ENCODE data around the gene LRIG1. TPM values are rescaled to one million over a fixed set of nuclear protein-coding genes. Genes with fewer than 3 reads are reported as not detected.

LRIG1 gene
- total and polyA plus RNA-seq, 3 experiments from 2014 or later, result 37.9 to 47.9 (median 38.2) TPM

- Histone ChIP-seq H3K4me3 (ENCODE audit: low read length) (no peak overlapping the region), H3K9me3 (ENCODE audit: low read length) (no peaks in the 10 kb centered on the region), H3K36me3 (ENCODE audit: insufficient read depth, low read length) (no peaks in the 10 kb centered on the region), H3K27ac (ENCODE audit: low read depth, low read length) (no peak overlapping the region), H3K27me3 (ENCODE audit: insufficient read depth, low read length, poor library complexity, severe bottlenecking) (no peaks in the 10 kb centered on the region), H3K4me1 (ENCODE audit: insufficient read depth, low read length) (peaks cover 96% of the 10 kb centered on the region)
- Mint-ChIP-seq H3K36me3 (peaks cover 0 to 2% (median 0%) of the 10 kb centered on the region in 3 donors), H3K4me3 (peak overlapping the region in 2 of 7 donors; percentile 70 to 78), H3K27me3 (no peaks in the 10 kb centered on the region), H3K27ac (peak overlapping the region in 1 of 8 donors; percentile 16), H3K4me1 (peaks cover 76 to 97% (median 89%) of the 10 kb centered on the region in 3 donors), H3K9me3 (no peaks in the 10 kb centered on the region)
- DNase-seq, result no peak
- POLR2A ChIA-PET, result interaction anchor here (1.0 to 2.0 kb wide), 2 partner anchors 9 to 12 kb away, joined by 3 to 11 read pairs; no protein-coding TSS in a partner anchor
- CTCF ChIA-PET, result interaction anchor here (1.0 to 3.3 kb wide), 5 partner anchors 8 to 83 kb away, joined by 3 to 12 read pairs (median 4); partner anchors contain the start of gene LRIG1
These were observed 9.8 kb downstream of the LRIG1 start for GRCh38 chr3:66490984-66491383.

- no peak for DNase-seq
- Mint-ChIP-seq H3K9me3 (no peaks in the 10 kb centered on the region), H3K27ac (peak overlapping the region; percentile 16 to 91 (median 86)), H3K4me1 (peaks cover 75 to 97% (median 89%) of the 10 kb centered on the region in 3 donors), H3K27me3 (no peaks in the 10 kb centered on the region), H3K36me3 (peaks cover 0 to 4% (median 0%) of the 10 kb centered on the region in 3 donors), H3K4me3 (peak overlapping the region; percentile 32 to 81 (median 74))
- H3K4me3 ChIP-seq (ENCODE audit: low read length), result peak overlapping the region; percentile 19
- no peaks in the 10 kb centered on the region for H3K9me3 ChIP-seq (ENCODE audit: low read length)
- peaks cover 88% of the 10 kb centered on the region for H3K4me1 ChIP-seq (ENCODE audit: insufficient read depth, low read length)
- ChIA-PET POLR2A (interaction anchor here (1.0 to 2.0 kb wide), 2 partner anchors 9 to 12 kb away, joined by 3 to 11 read pairs; no protein-coding TSS in a partner anchor), CTCF (interaction anchor here (0.9 to 3.3 kb wide), 6 partner anchors 8 to 112 kb away, joined by 3 to 12 read pairs (median 4); no protein-coding TSS in a partner anchor)
- no peaks in the 10 kb centered on the region for H3K27me3 ChIP-seq (ENCODE audit: insufficient read depth, low read length, poor library complexity, severe bottlenecking)
- no peaks in the 10 kb centered on the region for H3K36me3 ChIP-seq (ENCODE audit: insufficient read depth, low read length)
- H3K27ac ChIP-seq (ENCODE audit: low read depth, low read length), result no peak overlapping the region
These were observed 10.6 kb downstream of the LRIG1 start for GRCh38 chr3:66490214-66490613.

GRCh38 chr3:66489581-66489980, 11.2 kb downstream of the LRIG1 start:
- Histone ChIP-seq H3K4me3 (ENCODE audit: low read length) (no peak overlapping the region), H3K27me3 (ENCODE audit: insufficient read depth, low read length, poor library complexity, severe bottlenecking) (no peaks in the 10 kb centered on the region), H3K9me3 (ENCODE audit: low read length) (no peaks in the 10 kb centered on the region), H3K27ac (ENCODE audit: low read depth, low read length) (no peak overlapping the region), H3K36me3 (ENCODE audit: insufficient read depth, low read length) (no peaks in the 10 kb centered on the region), H3K4me1 (ENCODE audit: insufficient read depth, low read length) (peaks cover 82% of the 10 kb centered on the region)
- POLR2A ChIA-PET, result interaction anchor here (2.0 kb wide), 1 partner anchor 10 kb away, joined by 11 read pairs; no protein-coding TSS in a partner anchor
- peak overlapping the region; percentile 16 to 91 (median 84) for H3K27ac Mint-ChIP-seq
- peak overlapping the region in 5 of 7 donors; percentile 30 to 81 (median 53) for H3K4me3 Mint-ChIP-seq
- no peaks in the 10 kb centered on the region for H3K27me3 Mint-ChIP-seq
- CTCF ChIA-PET, result interaction anchor here (0.9 to 3.3 kb wide), 6 partner anchors 8 to 111 kb away, joined by 3 to 12 read pairs (median 4); no protein-coding TSS in a partner anchor
- DNase-seq, result no peak
- H3K36me3 Mint-ChIP-seq, result peaks cover 0 to 4% (median 0%) of the 10 kb centered on the region in 3 donors
- peaks cover 69 to 95% (median 86%) of the 10 kb centered on the region in 3 donors for H3K4me1 Mint-ChIP-seq
- no peaks in the 10 kb centered on the region for H3K9me3 Mint-ChIP-seq

GRCh38 chr3:66489115-66489514, 11.7 kb downstream of the LRIG1 start:
- H3K27me3 Mint-ChIP-seq, result no peaks in the 10 kb centered on the region
- peak overlapping the region in 6 of 7 donors; percentile 16 to 81 (median 44) for H3K4me3 Mint-ChIP-seq
- Histone ChIP-seq H3K9me3 (ENCODE audit: low read length) (no peaks in the 10 kb centered on the region), H3K36me3 (ENCODE audit: insufficient read depth, low read length) (no peaks in the 10 kb centered on the region), H3K27ac (ENCODE audit: low read depth, low read length) (no peak overlapping the region), H3K4me3 (ENCODE audit: low read length) (no peak overlapping the region), H3K4me1 (ENCODE audit: insufficient read depth, low read length) (peaks cover 81% of the 10 kb centered on the region), H3K27me3 (ENCODE audit: insufficient read depth, low read length, poor library complexity, severe bottlenecking) (no peaks in the 10 kb centered on the region)
- no peak for DNase-seq
- peaks cover 69 to 95% (median 86%) of the 10 kb centered on the region in 3 donors for H3K4me1 Mint-ChIP-seq
- H3K9me3 Mint-ChIP-seq, result no peaks in the 10 kb centered on the region
- POLR2A ChIA-PET, result no interaction called here
- CTCF ChIA-PET, result interaction anchor here (3.3 kb wide), 1 partner anchor 16 kb away, joined by 12 read pairs; no protein-coding TSS in a partner anchor
- H3K27ac Mint-ChIP-seq, result peak overlapping the region; percentile 16 to 91 (median 84)
- H3K36me3 Mint-ChIP-seq, result peaks cover 0 to 6% (median 0%) of the 10 kb centered on the region in 3 donors

- Histone ChIP-seq H3K9me3 (ENCODE audit: low read length) (no peaks in the 10 kb centered on the region), H3K4me3 (ENCODE audit: low read length) (no peak overlapping the region), H3K36me3 (ENCODE audit: insufficient read depth, low read length) (no peaks in the 10 kb centered on the region), H3K27ac (ENCODE audit: low read depth, low read length) (no peak overlapping the region), H3K27me3 (ENCODE audit: insufficient read depth, low read length, poor library complexity, severe bottlenecking) (no peaks in the 10 kb centered on the region), H3K4me1 (ENCODE audit: insufficient read depth, low read length) (peaks cover 81% of the 10 kb centered on the region)
- Mint-ChIP-seq H3K9me3 (no peaks in the 10 kb centered on the region), H3K36me3 (peaks cover 0 to 6% (median 0%) of the 10 kb centered on the region in 3 donors), H3K27me3 (no peaks in the 10 kb centered on the region), H3K4me1 (peaks cover 71 to 95% (median 86%) of the 10 kb centered on the region in 3 donors), H3K27ac (peak overlapping the region in 5 of 8 donors; percentile 65 to 85 (median 80)), H3K4me3 (peak overlapping the region in 5 of 7 donors; percentile 27 to 59 (median 47))
- no peak for DNase-seq
- CTCF ChIA-PET, result no interaction called here
- POLR2A ChIA-PET, result no interaction called here
These were observed 12.3 kb downstream of the LRIG1 start for GRCh38 chr3:66488492-66488891.

- H3K27me3 ChIP-seq (ENCODE audit: insufficient read depth, low read length, poor library complexity, severe bottlenecking), result no peaks in the 10 kb centered on the region
- Mint-ChIP-seq H3K27me3 (no peaks in the 10 kb centered on the region), H3K9me3 (no peaks in the 10 kb centered on the region), H3K4me3 (peak overlapping the region in 2 of 7 donors; percentile 28 to 36), H3K36me3 (peaks cover 0 to 6% (median 0%) of the 10 kb centered on the region in 3 donors), H3K27ac (peak overlapping the region in 1 of 8 donors; percentile 12), H3K4me1 (peaks cover 69 to 93% (median 84%) of the 10 kb centered on the region in 3 donors)
- no peaks in the 10 kb centered on the region for H3K9me3 ChIP-seq (ENCODE audit: low read length)
- POLR2A ChIA-PET, result no interaction called here
- no peak for DNase-seq
- no peak overlapping the region for H3K4me3 ChIP-seq (ENCODE audit: low read length)
- CTCF ChIA-PET, result no interaction called here
- no peaks in the 10 kb centered on the region for H3K36me3 ChIP-seq (ENCODE audit: insufficient read depth, low read length)
- peaks cover 81% of the 10 kb centered on the region for H3K4me1 ChIP-seq (ENCODE audit: insufficient read depth, low read length)
- H3K27ac ChIP-seq (ENCODE audit: low read depth, low read length), result no peak overlapping the region
These were observed 13.4 kb downstream of the LRIG1 start for GRCh38 chr3:66487465-66487864.

GRCh38 chr3:66486646-66487045, 14.2 kb downstream of the LRIG1 start:
- DNase-seq, result no peak
- Histone ChIP-seq H3K9me3 (ENCODE audit: low read length) (no peaks in the 10 kb centered on the region), H3K27ac (ENCODE audit: low read depth, low read length) (no peak overlapping the region), H3K27me3 (ENCODE audit: insufficient read depth, low read length, poor library complexity, severe bottlenecking) (no peaks in the 10 kb centered on the region), H3K4me1 (ENCODE audit: insufficient read depth, low read length) (peaks cover 81% of the 10 kb centered on the region), H3K4me3 (ENCODE audit: low read length) (no peak overlapping the region), H3K36me3 (ENCODE audit: insufficient read depth, low read length) (no peaks in the 10 kb centered on the region)
- POLR2A ChIA-PET, result no interaction called here
- H3K27me3 Mint-ChIP-seq, result no peaks in the 10 kb centered on the region
- peak overlapping the region in 3 of 8 donors; percentile 35 to 49 (median 44) for H3K27ac Mint-ChIP-seq
- peaks cover 69 to 93% (median 76%) of the 10 kb centered on the region in 3 donors for H3K4me1 Mint-ChIP-seq
- no peaks in the 10 kb centered on the region for H3K9me3 Mint-ChIP-seq
- no peak overlapping the region for H3K4me3 Mint-ChIP-seq
- CTCF ChIA-PET, result interaction anchor here (1.4 kb wide), 1 partner anchor 78 kb away, joined by 4 read pairs; no protein-coding TSS in a partner anchor
- peaks cover 0 to 6% (median 0%) of the 10 kb centered on the region in 3 donors for H3K36me3 Mint-ChIP-seq

GRCh38 chr3:66486202-66486601, 14.6 kb downstream of the LRIG1 start:
- Histone ChIP-seq H3K4me3 (ENCODE audit: low read length) (no peak overlapping the region), H3K27me3 (ENCODE audit: insufficient read depth, low read length, poor library complexity, severe bottlenecking) (no peaks in the 10 kb centered on the region), H3K27ac (ENCODE audit: low read depth, low read length) (no peak overlapping the region), H3K4me1 (ENCODE audit: insufficient read depth, low read length) (peaks cover 81% of the 10 kb centered on the region), H3K9me3 (ENCODE audit: low read length) (no peaks in the 10 kb centered on the region), H3K36me3 (ENCODE audit: insufficient read depth, low read length) (no peaks in the 10 kb centered on the region)
- Mint-ChIP-seq H3K36me3 (peaks cover 0 to 6% (median 0%) of the 10 kb centered on the region in 3 donors), H3K4me3 (no peak overlapping the region), H3K4me1 (peaks cover 72 to 93% (median 72%) of the 10 kb centered on the region in 3 donors), H3K27me3 (no peaks in the 10 kb centered on the region), H3K27ac (peak overlapping the region in 1 of 8 donors; percentile 69), H3K9me3 (no peaks in the 10 kb centered on the region)
- POLR2A ChIA-PET, result no interaction called here
- CTCF ChIA-PET, result interaction anchor here (1.4 kb wide), 1 partner anchor 78 kb away, joined by 4 read pairs; no protein-coding TSS in a partner anchor
- no peak for DNase-seq

All from CD8-positive, alpha-beta memory T cell (primary cell).